SIG-M5 treated with dmso at 0.1 percent for 504 hours (cell line): Measurements from ENCODE around the gene POU5F2.

Source experiments
- DNase-seq: peaks from one replicate; lab custom pipeline; 2025; ENCODE audit not compliant: unreplicated experiment; lab: John Stamatoyannopoulos, UW

POU5F2 gene

DNA sequence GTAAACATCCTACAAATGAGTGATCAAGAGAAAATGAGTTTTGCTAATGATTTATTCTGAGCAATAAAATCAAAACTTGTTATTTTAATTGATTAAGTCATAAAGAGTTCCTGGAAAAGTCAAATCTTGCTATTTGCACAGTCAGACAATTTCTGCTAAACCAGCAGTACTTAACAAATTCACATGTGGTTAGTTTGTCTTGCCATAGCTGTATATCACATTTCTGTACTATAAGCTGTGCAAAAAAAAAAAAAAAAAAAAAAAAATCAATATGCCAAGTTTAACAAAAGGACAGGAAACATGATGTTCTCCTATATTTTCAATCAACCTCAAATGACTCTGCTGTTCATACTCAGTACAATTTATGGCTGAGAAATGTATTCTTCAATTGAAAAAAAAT lies 24.9 kb downstream of the POU5F2 start:
- no peak for DNase-seq

DNA sequence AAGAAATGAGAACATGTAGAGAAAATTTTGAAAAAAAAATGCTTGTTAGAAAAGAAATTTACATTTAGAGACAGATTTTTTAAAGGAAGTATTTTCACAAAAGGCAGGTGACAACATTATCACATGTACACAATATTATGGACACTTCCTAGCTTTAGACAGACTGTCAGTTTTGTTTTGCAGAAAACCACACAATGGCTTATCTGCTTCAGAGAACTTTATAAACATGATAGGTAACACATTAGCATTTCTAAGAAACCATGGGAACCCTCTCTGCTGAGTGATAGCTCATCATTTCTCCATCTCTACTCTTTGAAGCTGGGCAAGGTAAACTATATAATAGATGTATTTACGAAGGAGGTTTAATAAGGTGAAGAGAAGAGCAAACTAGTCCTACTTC lies 25.6 kb downstream of the POU5F2 start:
- DNase-seq, result no peak

DNA sequence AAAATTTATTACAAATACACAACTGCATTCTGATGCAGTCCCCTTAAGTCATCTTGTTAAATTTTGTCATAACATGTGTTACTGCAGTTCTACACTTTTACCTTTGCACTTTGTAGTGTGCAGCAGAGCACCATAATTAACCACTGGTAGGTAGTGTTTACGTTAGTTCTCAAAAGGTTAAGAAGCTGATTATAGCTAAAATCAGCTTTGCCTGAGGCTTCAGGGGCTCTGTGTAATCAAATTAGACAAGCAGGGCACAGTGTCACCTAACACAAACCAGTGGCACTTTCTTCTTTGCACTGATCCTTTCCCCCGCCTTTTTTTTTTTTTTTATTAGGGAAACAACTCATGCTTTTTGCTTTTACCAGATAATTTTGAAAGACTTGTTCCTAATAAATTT lies 26.1 kb downstream of the POU5F2 start:
- no peak for DNase-seq

DNA sequence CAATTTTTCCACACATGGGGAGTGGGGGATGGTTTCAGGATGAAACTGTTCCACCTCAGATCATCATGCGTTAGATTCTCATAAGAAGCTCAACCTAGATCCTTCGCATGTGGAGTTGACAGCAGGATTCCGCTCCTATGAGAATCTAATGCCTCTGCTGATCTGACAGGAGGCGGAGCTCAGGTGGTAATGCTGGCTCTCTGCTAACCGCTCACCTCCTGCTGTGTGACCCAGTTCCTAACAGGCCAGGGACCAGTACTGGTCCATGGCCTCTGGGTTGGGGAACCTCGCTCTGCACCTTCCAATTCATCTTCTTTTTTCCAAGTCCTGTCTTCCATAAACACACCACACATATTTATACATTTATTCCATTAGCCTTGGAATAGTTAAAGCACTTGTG lies 33.0 kb downstream of the POU5F2 start:
- no peak for DNase-seq

DNA sequence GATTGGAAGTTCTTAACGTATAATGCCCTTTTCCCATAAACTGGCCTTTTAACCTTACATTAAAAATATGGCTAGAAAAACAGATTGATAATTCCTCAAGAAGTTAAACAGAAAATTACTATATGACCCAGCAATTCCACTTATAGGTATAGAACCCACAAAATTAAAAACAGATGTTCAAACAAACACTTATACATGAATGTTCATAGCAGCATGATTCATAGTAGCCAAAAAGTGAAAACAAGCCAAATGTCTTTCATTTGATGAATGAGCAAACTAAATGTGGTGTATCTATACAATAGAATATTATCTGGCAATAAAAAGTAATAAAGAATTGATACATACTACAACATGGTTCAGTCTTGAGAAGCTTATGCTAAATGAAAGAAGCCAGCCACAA lies 35.5 kb downstream of the POU5F2 start:
- DNase-seq, result no peak

DNA sequence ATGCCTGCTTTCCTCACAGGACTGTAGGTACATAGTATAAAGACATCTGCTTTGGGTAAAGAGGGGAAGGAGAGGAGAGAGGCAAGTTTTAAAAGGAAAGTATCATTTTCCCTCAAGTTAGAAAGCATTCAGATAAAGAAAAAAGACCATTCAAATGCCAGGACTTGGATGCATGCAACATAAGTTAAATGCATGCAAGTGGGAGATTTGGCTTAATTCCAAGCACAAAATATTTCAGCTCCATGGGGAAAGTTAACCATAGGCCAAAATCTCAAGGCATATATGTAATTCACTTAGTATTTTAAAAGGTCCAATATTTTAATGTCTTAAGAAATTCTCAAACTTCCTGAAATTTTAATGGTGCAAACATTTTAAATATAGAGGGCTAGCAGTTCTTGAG lies 36.4 kb downstream of the POU5F2 start:
- no peak for DNase-seq

DNA sequence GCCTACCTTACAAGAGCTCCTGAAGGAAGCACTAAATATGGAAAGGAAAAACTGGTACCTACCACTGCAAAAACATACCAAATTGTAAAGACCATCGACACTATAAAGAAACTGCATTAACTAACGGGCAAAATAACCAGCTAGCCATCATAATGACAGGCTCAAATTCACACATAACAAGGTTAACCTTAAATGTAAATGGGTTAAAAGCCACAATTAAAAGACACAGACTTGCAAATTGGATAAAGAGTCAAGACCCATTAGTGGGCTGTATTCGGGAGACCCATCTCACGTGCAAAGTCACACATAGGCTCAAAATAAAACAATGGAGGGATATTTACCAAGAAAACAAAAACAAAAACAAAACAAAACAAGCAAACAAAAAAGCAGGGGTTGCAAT lies 49.4 kb downstream of the POU5F2 start:
- DNase-seq, result no peak
